Nephron (organoid): ENCODE data around the gene IRS1.

Experiments
- H3K27ac Mint-ChIP-seq, 3 experiments: 2 replicates each; pipeline ENCODE4 v1.8.0; 2020; ENCODE audit warnings: mixed read lengths in 3 of 3, mild to moderate bottlenecking in 2 of 3, moderate library complexity in 1 of 3
- H3K27me3 Mint-ChIP-seq: 2 replicates; pipeline ENCODE4 v1.8.0; 2021; ENCODE audit warnings: low read depth, mild to moderate bottlenecking, moderate library complexity, mixed read lengths
- H3K36me3 Mint-ChIP-seq: 2 replicates; pipeline ENCODE4 v1.8.0; 2020; ENCODE audit warnings: low read depth, mixed read lengths
- H3K4me1 Mint-ChIP-seq: 2 replicates; pipeline ENCODE4 v1.8.0; 2020; ENCODE audit warnings: mixed read lengths
- H3K4me3 Mint-ChIP-seq, 3 experiments: 2 replicates each; pipeline ENCODE4 v1.8.0; 2020; ENCODE audit warnings: mild to moderate bottlenecking in 3 of 3, mixed read lengths in 3 of 3, moderate library complexity in 2 of 3
- H3K9me3 Mint-ChIP-seq: 2 replicates; pipeline ENCODE4 v1.8.0; 2020; ENCODE audit warnings: mixed read lengths
- CTCF ChIP-seq, 3 experiments: fragments of 200-600 bp; sonication (generic); IDR thresholded peaks; one replicate each; pipeline ENCODE4 v1.5.0; 2021; ENCODE audit warnings: antibody characterized with exemption in 3 of 3; ENCODE audit not compliant: unreplicated experiment in 3 of 3

The IRS1 gene

GRCh38 chr2:226800941-226801784 is 1.5 kb upstream of the IRS1 start:
- TF ChIP-seq CTCF (IDR thresholded peaks at IDR 0.05; ENCODE audit: unreplicated experiment in 3 of 3), result peak in 1 of 3 experiments; percentile 9
- Mint-ChIP-seq H3K27me3 (no peaks in the 10 kb centered on the region), H3K4me1 (peaks cover 25% of the 10 kb centered on the region), H3K9me3 (no peaks in the 10 kb centered on the region), H3K27ac (peak overlapping the region; percentile 52 to 76 (median 62)), H3K36me3 (peaks cover 13% of the 10 kb centered on the region), H3K4me3 (peak overlapping the region; percentile 82 to 94 (median 89))

DNA sequence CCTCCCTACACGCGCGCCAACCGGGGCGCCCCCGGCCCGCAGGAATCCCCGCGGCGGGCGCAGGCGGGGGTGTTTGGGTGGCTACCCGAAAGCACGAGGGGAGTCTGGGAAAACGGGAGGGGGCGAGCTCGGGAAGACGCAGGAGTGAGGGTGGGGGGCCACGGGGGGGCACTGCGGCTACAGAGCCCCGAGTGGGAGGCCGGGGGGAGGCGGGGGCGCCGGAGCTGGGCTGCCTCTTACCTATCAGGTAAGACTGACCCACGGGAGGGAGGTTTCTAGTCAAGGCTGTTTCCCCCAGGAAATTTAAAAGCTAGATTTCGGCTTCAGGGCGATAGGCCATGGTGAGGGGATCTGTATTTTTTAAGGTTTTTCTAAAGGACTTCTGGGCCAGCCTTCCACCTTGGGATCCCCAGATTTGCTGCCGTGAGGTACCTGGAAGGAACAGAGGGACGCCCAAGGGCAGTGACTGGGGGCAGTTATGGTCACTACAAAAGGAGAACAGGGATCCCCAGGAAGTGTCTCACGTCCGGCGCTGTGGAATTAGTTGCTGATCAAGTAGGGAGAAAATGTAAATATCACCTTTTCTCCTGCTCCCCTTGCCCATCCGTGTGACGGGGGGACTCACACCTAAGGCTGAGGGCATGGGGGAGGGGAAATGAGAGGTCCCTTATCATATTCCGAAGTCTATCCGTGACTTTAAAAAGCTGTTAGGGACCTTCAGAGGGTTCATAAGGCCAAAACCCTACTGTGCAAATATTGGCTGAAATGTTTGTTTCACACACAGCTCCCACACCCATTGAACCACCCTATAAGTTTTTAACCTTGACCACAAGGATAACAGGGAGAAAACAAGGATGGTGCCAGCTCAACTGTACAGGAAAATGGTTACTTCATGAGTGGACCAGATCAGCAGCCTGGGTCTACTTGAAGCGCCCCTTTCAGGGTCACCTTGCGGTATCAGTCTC is 638 bp upstream of the IRS1 start:
- peak; percentile 37 to 48 (median 43) for TF ChIP-seq CTCF (IDR thresholded peaks at IDR 0.05; ENCODE audit: unreplicated experiment in 3 of 3)
- Mint-ChIP-seq H3K27ac (peak overlapping the region; percentile 52 to 76 (median 62)), H3K36me3 (peaks cover 17% of the 10 kb centered on the region), H3K27me3 (no peaks in the 10 kb centered on the region), H3K4me1 (peaks cover 28% of the 10 kb centered on the region), H3K4me3 (peak overlapping the region; percentile 82 to 94 (median 89)), H3K9me3 (no peaks in the 10 kb centered on the region)

DNA sequence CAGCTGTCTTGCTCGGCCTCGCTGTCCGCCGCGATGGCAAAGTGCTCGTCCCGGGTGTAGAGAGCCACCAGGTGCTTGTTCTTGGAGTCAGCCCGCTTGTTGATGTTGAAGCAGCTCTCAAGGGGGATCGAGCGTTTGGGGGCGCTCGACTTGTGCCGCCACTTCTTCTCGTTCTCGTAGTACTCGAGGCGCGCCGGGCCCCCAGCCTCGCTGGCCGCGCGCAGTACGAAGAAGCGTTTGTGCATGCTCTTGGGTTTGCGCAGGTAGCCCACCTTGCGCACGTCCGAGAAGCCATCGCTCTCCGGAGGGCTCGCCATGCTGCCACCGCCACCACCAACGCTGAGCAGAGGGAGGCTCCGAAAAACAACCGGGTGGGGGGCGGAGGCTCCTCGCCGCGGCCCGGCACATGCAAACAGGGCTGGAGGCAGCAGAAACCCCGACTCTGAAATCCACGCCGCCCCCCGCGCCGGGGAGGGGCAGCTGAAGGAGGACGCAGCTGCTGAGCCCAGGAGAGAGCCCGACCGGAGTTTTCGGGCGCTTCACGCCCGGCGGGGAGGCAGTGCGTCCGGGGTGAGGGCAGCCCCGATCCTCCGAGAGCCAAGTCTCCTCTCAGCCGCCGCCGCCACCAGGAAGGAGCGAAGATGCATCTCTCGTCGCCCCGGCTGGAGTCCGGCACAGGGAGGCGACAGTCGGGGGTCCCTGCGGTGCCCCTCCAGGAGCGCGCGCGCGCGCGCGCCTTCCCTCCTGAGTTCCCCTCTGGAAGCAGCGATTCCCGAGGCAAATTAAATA is 1.0 kb downstream of the IRS1 start:
- Mint-ChIP-seq H3K9me3 (no peaks in the 10 kb centered on the region), H3K27me3 (no peaks in the 10 kb centered on the region), H3K36me3 (peaks cover 23% of the 10 kb centered on the region), H3K27ac (peak overlapping the region; percentile 82 to 90 (median 89)), H3K4me1 (peaks cover 42% of the 10 kb centered on the region), H3K4me3 (peak overlapping the region; percentile 88 to 93 (median 92))
- TF ChIP-seq CTCF (IDR thresholded peaks at IDR 0.05; ENCODE audit: unreplicated experiment in 3 of 3), result peak in 1 of 3 experiments; percentile 10

GRCh38 chr2:226797989-226798421 is 1.6 kb downstream of the IRS1 start:
- Mint-ChIP-seq H3K9me3 (no peaks in the 10 kb centered on the region), H3K4me1 (peaks cover 48% of the 10 kb centered on the region), H3K27me3 (no peaks in the 10 kb centered on the region), H3K36me3 (peaks cover 23% of the 10 kb centered on the region), H3K4me3 (peak overlapping the region; percentile 88 to 93 (median 92)), H3K27ac (peak overlapping the region; percentile 82 to 90 (median 89))
- TF ChIP-seq CTCF (IDR thresholded peaks at IDR 0.05; ENCODE audit: unreplicated experiment in 3 of 3), result no peak

GRCh38 chr2:226797289-226797988 is 2.2 kb downstream of the IRS1 start:
- Mint-ChIP-seq H3K27ac (peak overlapping the region in 1 of 3 experiments; percentile 45), H3K9me3 (no peaks in the 10 kb centered on the region), H3K36me3 (peaks cover 23% of the 10 kb centered on the region), H3K27me3 (no peaks in the 10 kb centered on the region), H3K4me1 (peaks cover 52% of the 10 kb centered on the region), H3K4me3 (peak overlapping the region; percentile 88 to 93 (median 92))
- TF ChIP-seq CTCF (IDR thresholded peaks at IDR 0.05; ENCODE audit: unreplicated experiment in 3 of 3), result no peak
